ENCODE measurements around the gene LILRA6. TPM values are rescaled to one million over a fixed set of nuclear protein-coding genes. Genes with fewer than 3 reads are reported as not detected.
"Not testable (repeated sequence)": the region's sequence is repeated elsewhere in the genome, so short reads cannot be mapped to it uniquely, and the experiment has no call there.

LILRA6 gene
- total RNA-seq, 4 donors from 2014 or later = 2.8 to 18.7 (median 9.1) TPM

DNA sequence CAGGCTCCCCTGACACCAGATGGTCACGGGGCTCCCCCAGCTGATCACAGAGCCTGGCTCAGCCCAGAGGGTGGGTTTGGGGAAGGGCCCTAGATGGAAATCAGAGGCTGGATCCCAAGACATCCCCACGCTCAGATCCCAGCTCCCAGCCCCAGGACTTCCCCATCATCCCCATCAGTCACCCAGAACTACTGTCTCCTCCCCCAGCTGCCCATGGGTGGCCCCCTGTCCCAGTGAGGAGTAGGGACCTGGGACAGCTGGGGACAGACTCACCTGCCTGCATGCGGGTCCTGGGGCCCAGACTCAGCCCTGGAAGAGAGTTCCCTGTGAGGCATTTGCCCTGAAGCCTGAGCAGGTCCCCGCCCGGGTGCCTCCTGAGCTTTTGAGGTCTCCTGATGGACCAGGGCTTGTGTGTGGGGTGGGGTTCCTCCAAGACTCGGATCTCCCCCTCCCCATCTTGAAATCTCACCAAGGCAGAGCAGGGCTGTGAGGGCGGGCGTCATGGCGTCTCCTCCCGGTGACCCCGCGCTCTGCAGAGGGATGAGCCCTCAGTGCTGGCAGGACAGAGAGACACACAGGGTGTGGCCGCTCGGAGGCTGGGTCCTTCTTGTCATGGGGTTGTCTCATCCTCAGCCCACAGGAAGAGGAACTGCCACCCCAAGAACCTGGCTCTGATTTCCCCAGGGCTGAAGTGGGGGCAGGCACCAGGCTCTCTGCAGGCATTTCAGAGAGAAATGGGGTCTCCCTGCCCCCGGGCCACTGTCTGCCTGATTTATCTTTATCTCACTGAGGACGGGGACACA is 19.9 kb downstream of the LILRA6 start, which contains the start of gene LILRB3:
TSS of gene LILRB3 (minus strand) at position 534 of the 803 bp plus-strand sequence. CDS start at position 503, 31 bp downstream.
- TF ChIP-seq, protein P1, sequence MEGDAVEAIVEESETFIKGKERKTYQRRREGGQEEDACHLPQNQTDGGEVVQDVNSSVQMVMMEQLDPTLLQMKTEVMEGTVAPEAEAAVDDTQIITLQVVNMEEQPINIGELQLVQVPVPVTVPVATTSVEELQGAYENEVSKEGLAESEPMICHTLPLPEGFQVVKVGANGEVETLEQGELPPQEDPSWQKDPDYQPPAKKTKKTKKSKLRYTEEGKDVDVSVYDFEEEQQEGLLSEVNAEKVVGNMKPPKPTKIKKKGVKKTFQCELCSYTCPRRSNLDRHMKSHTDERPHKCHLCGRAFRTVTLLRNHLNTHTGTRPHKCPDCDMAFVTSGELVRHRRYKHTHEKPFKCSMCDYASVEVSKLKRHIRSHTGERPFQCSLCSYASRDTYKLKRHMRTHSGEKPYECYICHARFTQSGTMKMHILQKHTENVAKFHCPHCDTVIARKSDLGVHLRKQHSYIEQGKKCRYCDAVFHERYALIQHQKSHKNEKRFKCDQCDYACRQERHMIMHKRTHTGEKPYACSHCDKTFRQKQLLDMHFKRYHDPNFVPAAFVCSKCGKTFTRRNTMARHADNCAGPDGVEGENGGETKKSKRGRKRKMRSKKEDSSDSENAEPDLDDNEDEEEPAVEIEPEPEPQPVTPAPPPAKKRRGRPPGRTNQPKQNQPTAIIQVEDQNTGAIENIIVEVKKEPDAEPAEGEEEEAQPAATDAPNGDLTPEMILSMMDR (IDR thresholded peaks at IDR 0.05; ENCODE audit: low read depth) = not testable (repeated sequence)

DNA sequence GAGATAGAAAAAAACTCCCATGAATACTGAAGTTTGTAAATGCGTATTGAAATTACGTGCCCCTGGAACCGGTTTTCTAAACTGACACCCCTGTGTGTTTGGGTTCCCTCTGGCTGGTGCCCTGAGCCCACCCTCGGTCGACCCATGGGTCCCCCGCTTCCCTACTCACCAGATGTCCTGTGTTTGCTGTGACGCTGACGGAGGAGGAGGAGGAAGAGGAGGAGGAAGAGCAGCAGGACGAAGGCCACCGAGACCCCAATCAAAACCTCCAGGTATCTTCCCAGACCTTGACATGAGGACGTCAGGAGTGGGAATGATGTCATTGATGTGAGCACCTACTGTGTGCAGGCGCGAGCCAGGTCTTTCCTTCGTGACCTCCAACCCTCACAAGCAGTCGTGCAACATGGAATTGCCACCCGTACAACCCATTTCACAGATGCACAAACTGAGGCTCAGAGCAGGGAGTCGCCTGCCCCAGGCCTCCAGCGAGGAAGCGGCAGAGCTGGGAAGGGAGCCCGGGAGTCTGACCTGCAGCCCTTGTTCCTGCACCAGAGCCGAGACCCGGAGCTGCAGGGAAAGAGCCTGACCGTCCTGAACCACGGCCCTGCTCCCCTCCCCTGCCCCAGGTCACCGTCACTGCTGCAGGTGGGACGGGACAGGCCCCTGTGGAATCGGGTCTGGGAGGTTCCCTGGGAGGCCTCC is 23.5 kb downstream of the LILRA6 start:
- TF ChIP-seq, protein P1 (IDR thresholded peaks at IDR 0.05; ENCODE audit: low read depth) = no peak

DNA sequence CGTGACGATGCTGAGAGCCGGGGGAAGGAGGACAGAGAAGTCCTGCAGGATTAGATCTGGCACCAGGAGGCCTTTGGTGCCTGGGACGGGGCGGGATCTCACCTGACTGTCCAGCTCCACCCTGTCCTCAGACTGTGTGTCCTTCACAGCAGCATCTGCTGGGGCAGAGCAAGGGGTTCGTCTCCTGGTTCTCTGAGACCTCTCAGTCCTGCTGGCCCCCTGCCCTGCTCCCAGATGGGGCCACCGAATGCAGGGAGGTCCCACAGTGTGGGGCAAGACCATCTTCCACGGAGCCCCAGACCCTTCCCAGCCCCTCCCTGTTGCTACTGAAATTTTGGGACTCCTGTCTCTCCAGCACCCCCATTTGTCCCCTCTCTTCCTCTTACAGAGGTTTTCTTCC is 24.3 kb downstream of the LILRA6 start:
- TF ChIP-seq, protein P1 (IDR thresholded peaks at IDR 0.05; ENCODE audit: low read depth) = no peak

DNA sequence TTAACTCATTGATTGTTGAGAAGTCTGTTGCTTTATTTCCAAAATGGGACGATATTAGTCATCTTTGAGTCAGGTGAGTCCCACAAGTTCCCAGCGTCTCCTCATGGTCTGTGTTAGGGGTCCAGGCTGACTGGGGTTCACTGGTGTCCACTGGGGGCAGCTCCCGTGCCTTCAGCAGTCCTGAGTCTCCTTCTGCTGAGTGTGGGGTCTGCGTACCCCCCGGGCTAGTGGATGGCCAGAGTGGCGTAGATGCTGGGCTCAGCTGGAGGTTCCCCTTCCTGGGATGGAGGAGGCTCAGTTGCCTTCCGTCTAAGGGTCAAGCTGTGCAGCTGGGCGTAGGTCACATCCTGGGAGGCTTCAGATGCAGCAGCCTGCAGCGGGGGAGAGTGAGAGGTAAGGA is 25.7 kb downstream of the LILRA6 start:
- TF ChIP-seq, protein P1 (IDR thresholded peaks at IDR 0.05; ENCODE audit: low read depth) = no peak

DNA sequence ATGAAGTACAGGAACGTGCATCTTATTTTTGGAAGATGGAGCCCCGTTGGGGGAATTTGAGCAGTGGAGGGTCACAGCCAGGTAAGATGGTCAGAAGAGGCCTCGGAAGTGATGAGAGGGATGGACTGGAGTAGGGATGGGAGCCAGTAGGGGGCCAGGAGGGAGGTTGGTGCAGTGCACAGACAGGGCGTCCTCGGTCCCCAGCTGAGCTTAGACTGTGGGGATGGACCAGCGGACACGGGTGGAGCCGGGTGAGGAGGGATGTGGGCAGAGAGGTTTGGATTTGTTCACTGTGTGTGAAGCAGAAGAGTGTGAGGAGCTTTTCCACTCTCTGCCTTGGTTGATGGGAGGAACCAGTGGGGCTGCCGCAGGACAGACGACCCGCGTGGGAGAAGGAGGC is 31.4 kb downstream of the LILRA6 start:
- TF ChIP-seq, protein P1 (IDR thresholded peaks at IDR 0.05; ENCODE audit: low read depth) = no peak

DNA sequence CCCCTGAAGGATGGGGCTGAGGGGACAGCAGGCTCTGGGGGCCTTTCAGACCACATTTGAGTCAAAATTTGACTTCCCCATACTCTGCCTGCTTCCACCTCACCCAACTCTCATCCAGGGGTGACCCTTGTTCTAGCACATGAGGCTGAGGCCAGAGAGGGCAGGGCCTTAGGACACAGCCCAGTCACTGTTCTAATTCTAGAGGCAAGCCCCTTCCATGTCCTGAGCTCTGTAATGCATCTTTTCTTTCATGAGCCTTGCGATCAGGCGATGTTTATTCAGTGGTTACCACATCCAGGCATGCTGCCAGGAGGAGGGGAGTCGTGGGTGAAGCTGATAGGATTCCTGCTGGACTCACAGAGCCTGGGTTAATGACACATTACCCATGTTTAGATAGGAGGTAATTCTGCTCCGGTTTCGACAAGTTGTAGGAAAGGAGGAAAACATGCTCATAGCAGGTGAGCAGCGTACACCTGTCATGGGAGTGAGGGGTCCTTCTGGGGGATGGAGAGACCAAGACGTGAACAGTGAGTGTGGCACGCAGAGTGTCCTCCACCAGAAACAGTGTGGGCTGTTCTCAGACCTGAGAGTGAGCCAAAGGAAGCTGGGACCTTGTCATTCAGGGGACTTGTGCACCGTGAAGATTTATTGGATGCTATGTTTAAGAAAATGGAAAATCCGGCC is 32.6 kb downstream of the LILRA6 start:
- TF ChIP-seq, protein P1 (IDR thresholded peaks at IDR 0.05; ENCODE audit: low read depth) = no peak

Data from subcutaneous adipose tissue (tissue), 4 donors.